ENCODE results near the gene EPDR1. TPM values are rescaled to one million over a fixed set of nuclear protein-coding genes. Genes with fewer than 3 reads are reported as not detected.
"Not testable (repeated sequence)": the region's sequence is repeated elsewhere in the genome, so short reads cannot be mapped to it uniquely, and the experiment has no call there.

Gene EPDR1
- total RNA-seq, 4 donors from 2014 or later: 24.9 to 35.5 (median 30.7) TPM

DNA sequence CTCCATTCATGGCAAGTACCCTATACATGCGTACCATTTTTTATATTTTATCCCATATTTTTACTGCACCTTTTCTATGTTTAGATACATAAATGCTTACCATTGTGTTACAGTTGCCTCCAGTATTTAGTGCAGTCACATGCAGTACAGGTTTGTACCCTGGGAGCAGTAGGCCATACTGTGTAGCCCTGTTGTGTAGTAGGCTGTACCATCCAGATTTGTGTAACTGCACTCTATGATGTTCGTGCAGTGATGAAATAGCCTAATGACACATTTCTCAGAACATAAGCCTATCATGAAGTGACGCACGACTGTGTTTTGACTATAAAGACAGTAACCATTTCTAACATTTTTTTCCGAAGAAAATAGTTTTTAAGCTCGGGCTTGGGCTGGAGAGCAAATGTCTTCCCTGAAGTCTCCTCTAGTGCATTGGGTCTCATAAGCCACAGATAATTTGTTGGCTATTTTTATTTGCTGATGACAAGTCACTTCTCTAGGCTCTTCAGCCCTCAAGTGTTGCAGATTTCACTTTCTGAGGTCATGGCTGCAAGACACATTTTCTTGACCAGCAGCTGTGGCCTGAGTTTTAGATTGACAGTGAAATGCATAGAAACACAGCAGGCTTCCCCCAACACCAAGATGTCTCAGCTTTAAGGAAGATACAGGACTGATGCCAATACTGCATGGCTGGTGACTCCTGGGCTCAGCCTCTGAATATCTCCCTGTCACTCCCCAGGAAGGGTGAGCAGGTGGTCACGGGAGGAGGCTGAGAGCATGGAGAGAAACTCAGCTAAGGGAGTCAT, 26.9 kb downstream of the EPDR1 start:
- intact Hi-C loops (cut with DNase I): no loop called here
- Histone ChIP-seq H3K27ac (replicated peaks in 1 of 4) (no peak overlapping the region), H3K36me3 (peaks cover 0 to 9% (median 1%) of the 10 kb centered on the region in 4 donors), H3K4me3 (no peak overlapping the region), H3K9me3 (no peaks in the 10 kb centered on the region), H3K4me1 (peaks cover 11 to 19% (median 16%) of the 10 kb centered on the region in 4 donors), H3K27me3 (no peaks in the 10 kb centered on the region)
- no peak for TF ChIP-seq POLR2AphosphoS5 (IDR thresholded peaks at IDR 0.05)
- no peak for TF ChIP-seq POLR2A (IDR thresholded peaks at IDR 0.05; ENCODE audit: low read depth)
- TF ChIP-seq CTCF (IDR thresholded peaks at IDR 0.05): no peak
- TF ChIP-seq EP300 (IDR thresholded peaks at IDR 0.05): no peak
- WGBS: 94% methylated on average over 7 of the region's 7 CpGs
- DNase-seq (ENCODE audit: extremely low spot score): no peak

DNA sequence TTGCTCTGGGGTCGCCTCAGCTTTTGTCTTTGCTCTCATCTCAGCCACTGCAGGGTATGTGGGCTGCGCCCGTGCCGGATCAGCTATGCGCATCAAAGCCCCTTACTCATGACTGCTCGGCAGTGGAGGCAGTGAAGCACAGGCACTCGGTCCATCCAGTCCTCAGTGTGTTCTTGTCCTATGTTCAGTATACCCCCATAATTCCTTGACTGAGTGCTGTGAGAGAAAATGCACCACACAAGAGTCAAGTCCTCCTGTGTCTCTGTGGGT, 27.4 kb downstream of the EPDR1 start:
- Histone ChIP-seq H3K4me3 (no peak overlapping the region), H3K9me3 (no peaks in the 10 kb centered on the region), H3K36me3 (peaks cover 0 to 9% (median 1%) of the 10 kb centered on the region in 4 donors), H3K4me1 (peaks cover 5 to 14% (median 12%) of the 10 kb centered on the region in 4 donors), H3K27me3 (no peaks in the 10 kb centered on the region), H3K27ac (replicated peaks in 1 of 4) (no peak overlapping the region)
- no peak for TF ChIP-seq POLR2A (IDR thresholded peaks at IDR 0.05; ENCODE audit: low read depth)
- no peak for TF ChIP-seq POLR2AphosphoS5 (IDR thresholded peaks at IDR 0.05)
- no peak for TF ChIP-seq EP300 (IDR thresholded peaks at IDR 0.05)
- TF ChIP-seq CTCF (IDR thresholded peaks at IDR 0.05): no peak
- intact Hi-C loops (cut with DNase I): no loop called here
- DNase-seq (ENCODE audit: extremely low spot score): no peak
- WGBS: 87% methylated on average over 7 of the region's 7 CpGs

GRCh38 chr7:37952240-37952639, 31.8 kb downstream of the EPDR1 start:
- intact Hi-C loops (cut with DNase I): no loop called here
- no peak for TF ChIP-seq POLR2A (IDR thresholded peaks at IDR 0.05; ENCODE audit: low read depth)
- no peak for TF ChIP-seq CTCF (IDR thresholded peaks at IDR 0.05)
- TF ChIP-seq EP300 (IDR thresholded peaks at IDR 0.05): no peak
- TF ChIP-seq POLR2AphosphoS5 (IDR thresholded peaks at IDR 0.05): no peak
- DNase-seq (ENCODE audit: extremely low spot score): no peak
- Histone ChIP-seq H3K4me3 (no peak overlapping the region), H3K4me1 (peaks cover 0 to 5% (median 0%) of the 10 kb centered on the region in 4 donors), H3K9me3 (no peaks in the 10 kb centered on the region), H3K36me3 (peaks cover 0 to 9% (median 1%) of the 10 kb centered on the region in 4 donors), H3K27ac (replicated peaks in 1 of 4) (no peak overlapping the region), H3K27me3 (no peaks in the 10 kb centered on the region)
- WGBS: 89% methylated on average over 2 of the region's 2 CpGs

DNA sequence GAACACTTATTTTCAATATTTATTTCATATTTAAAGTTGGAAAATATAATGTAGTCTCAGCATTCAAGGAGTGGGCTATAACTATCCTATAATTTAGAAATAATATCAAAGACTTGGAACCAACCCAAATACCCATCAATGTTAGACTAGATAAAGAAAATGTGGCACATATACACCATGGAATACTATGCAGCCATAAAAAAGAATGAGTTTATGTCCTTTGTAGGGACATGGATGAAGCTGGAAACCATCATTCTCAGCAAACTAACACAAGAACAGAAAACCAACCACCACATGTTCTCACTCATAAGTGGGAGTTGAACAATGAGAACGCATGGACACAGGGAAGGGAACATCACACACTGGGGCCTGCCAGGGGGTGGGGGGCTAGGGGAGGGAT, 33.8 kb downstream of the EPDR1 start:
- H3K36me3 ChIP-seq; intact Hi-C loops (cut with DNase I); H3K4me3 ChIP-seq; DNase-seq (ENCODE audit: extremely low spot score); H3K27me3 ChIP-seq; H3K9me3 ChIP-seq; H3K4me1 ChIP-seq; H3K27ac ChIP-seq (replicated peaks in 1 of 4): not testable (repeated sequence)
- 92% methylated on average over 1 of the region's 1 CpG for WGBS

- Histone ChIP-seq H3K9me3 (no peaks in the 10 kb centered on the region), H3K27ac (replicated peaks in 1 of 4) (no peak overlapping the region), H3K4me1 (no peaks in the 10 kb centered on the region), H3K27me3 (no peaks in the 10 kb centered on the region), H3K36me3 (peaks cover 0 to 6% (median 0%) of the 10 kb centered on the region in 4 donors), H3K4me3 (no peak overlapping the region)
- TF ChIP-seq CTCF (IDR thresholded peaks at IDR 0.05) (no peak), POLR2AphosphoS5 (IDR thresholded peaks at IDR 0.05) (no peak)
- intact Hi-C loops (cut with DNase I): no loop called here
- no peak for DNase-seq (ENCODE audit: extremely low spot score)
Observed at GRCh38 chr7:37956791-37957190, 36.4 kb downstream of the EPDR1 start.
